K562 (cell line): ENCODE data around the gene SDF4.

Experiments used
- BACH1 ChIP-seq: fragments of 200-800 bp; sonication (Bioruptor generic); IDR thresholded peaks from 2 replicates; pipeline ENCODE4 v1.6.1; 2016; ENCODE audit warnings: missing genetic modification characterization, missing compliant biosample characterization
- CBX3 ChIP-seq, 2 experiments: IDR thresholded peaks; 1 replicate in 1 of 2; 2 replicates in 1 of 2; pipeline ENCODE4 v1.6.1; 2012; ENCODE audit warnings: inconsistent platforms in 2 of 2, low read length in 2 of 2, borderline replicate concordance in 1 of 2, control low read depth in 1 of 2
- CTCF ChIP-seq, 3 experiments: IDR thresholded peaks in 2 of 3; conservative IDR thresholded peaks in 1 of 3; 2 replicates each; pipeline ENCODE4 v1.5.1; 2011 to 2012; ENCODE audit warnings: low read length in 3 of 3, mild to moderate bottlenecking in 3 of 3, control low read depth in 2 of 3, improper control_type of control experiment in 1 of 3, inconsistent platforms in 1 of 3, low read depth in 1 of 3, mixed read lengths in 1 of 3, moderate library complexity in 1 of 3; ENCODE audit not compliant: insufficient read depth in 2 of 3
- FOXK1 ChIP-seq: sonication (generic); formaldehyde crosslinking; IDR thresholded peaks from 2 replicates; pipeline ENCODE4 v1.8.0; 2022; ENCODE audit warnings: missing genetic modification reagents, mild to moderate bottlenecking, borderline replicate concordance
- MYNN ChIP-seq, 2 experiments: sonication (generic); formaldehyde crosslinking in 1 of 2; IDR thresholded peaks; 2 replicates each; pipeline versions ENCODE4 v1.5.0 to v1.6.1; 2016 to 2020; ENCODE audit warnings: antibody characterized with exemption in 1 of 2, missing genetic modification reagents in 1 of 2

- TF ChIP-seq FOXK1 (CRISPR knock-in tag) (no peak), CTCF (IDR thresholded peaks at IDR 0.05 in 2 of 3, conservative IDR thresholded peaks at IDR 0.05 in 1 of 3; ENCODE audit: insufficient read depth in 2 of 3, low read depth in 1 of 3, low read length in 3 of 3) (no peak), BACH1 (tag) (no peak), CBX3 (IDR thresholded peaks at IDR 0.05; ENCODE audit: borderline replicate concordance in 1 of 2, low read length in 2 of 2) (no peak), MYNN (IDR thresholded peaks at IDR 0.05) (no peak), MYNN (CRISPR knock-in tag; IDR thresholded peaks at IDR 0.05) (no peak)
Observed at GRCh38 chr1:1197551-1198422, 34.0 kb downstream of the SDF4 start.
